T-cell (primary cell): ENCODE data around the gene LRP10. TPM values are rescaled to one million over a fixed set of nuclear protein-coding genes. Genes with fewer than 3 reads are reported as not detected.

ENCODE experiments used
- ATAC-seq, 4 experiments: fragments of 200-7000 bp in 3 of 4; fragments of 150-1000 bp in 1 of 4; cut with Tn5 transposase; replicated peaks in 1 of 4; 1 replicate in 3 of 4; 2 replicates in 1 of 4; pipeline ENCODE4 v1.10.0; 2021; ENCODE audit warnings: moderate library complexity in 3 of 4, mild to moderate bottlenecking in 2 of 4, moderate number of reproducible peaks in 1 of 4
- CTCF ChIA-PET, 2 donors: fragments of 300-600 bp; sonication (Branson Sonifier 250); formaldehyde crosslinking; loops; one replicate each; lab custom pipeline; 2022; ENCODE audit warnings: antibody characterized with exemption in 2 of 2; lab: Charles Lee
- POLR2A ChIA-PET, 2 donors: fragments of 300-600 bp; sonication (Branson Sonifier 250); formaldehyde crosslinking; loops; one replicate each; lab custom pipeline; 2022; ENCODE audit warnings: antibody characterized with exemption in 2 of 2; lab: Charles Lee
- DNase-seq, 35 experiments: peaks; one replicate each; pipeline versions ENCODE4 v3.0.0 to v3.0.0-alpha.2; 2013 to 2023
- H3K27ac ChIP-seq: one replicate; pipeline ENCODE4 v1.5.1; 2013; ENCODE audit warnings: low read length
- H3K27me3 ChIP-seq, 2 experiments: replicated peaks in 1 of 2; 1 replicate in 1 of 2; 2 replicates in 1 of 2; pipeline versions ENCODE4 v1.6.1 to v1.7.0; 2013; ENCODE audit warnings: low read length in 1 of 2, mixed read lengths in 1 of 2; ENCODE audit not compliant: control insufficient read depth in 2 of 2, insufficient read depth in 2 of 2; ENCODE audit errors: extremely low read depth in 1 of 2
- H3K36me3 ChIP-seq, 2 donors: 1 replicate in 1 of 2; 2 replicates in 1 of 2; pipeline versions ENCODE4 v1.6.1 to v1.7.0; 2013; ENCODE audit warnings: low read length in 1 of 2; ENCODE audit not compliant: control insufficient read depth in 2 of 2, insufficient read depth in 1 of 2; ENCODE audit errors: extremely low read depth in 1 of 2
- H3K4me1 ChIP-seq, 2 experiments: 1 replicate in 1 of 2; 2 replicates in 1 of 2; pipeline versions ENCODE4 v1.6.1 to v1.7.0; 2013; ENCODE audit warnings: low read length in 2 of 2, mixed read lengths in 1 of 2; ENCODE audit not compliant: insufficient read depth in 2 of 2, control insufficient read depth in 1 of 2; ENCODE audit errors: extremely low read depth in 1 of 2
- H3K4me3 ChIP-seq, 2 donors: 1 replicate in 1 of 2; 2 replicates in 1 of 2; pipeline versions ENCODE4 v1.5.1 to v1.7.0; 2013; ENCODE audit warnings: mild to moderate bottlenecking in 2 of 2, low read length in 1 of 2, moderate library complexity in 1 of 2; ENCODE audit not compliant: control insufficient read depth in 1 of 2; ENCODE audit errors: extremely low read depth in 1 of 2
- H3K9me3 ChIP-seq: 2 replicates; pipeline ENCODE4 v1.7.0; 2013
- H3K27ac Mint-ChIP-seq, 2 donors: one replicate each; pipeline ENCODE4 v1.8.0; 2020 to 2021; ENCODE audit warnings: mild to moderate bottlenecking in 2 of 2, mixed read lengths in 2 of 2
- H3K27me3 Mint-ChIP-seq, 2 donors: one replicate each; pipeline ENCODE4 v1.8.0; 2021 to 2022; ENCODE audit warnings: mixed read lengths in 2 of 2
- H3K36me3 Mint-ChIP-seq: one replicate; pipeline ENCODE4 v1.8.0; 2021; ENCODE audit warnings: mixed read lengths
- H3K4me1 Mint-ChIP-seq, 3 donors: one replicate each; pipeline ENCODE4 v1.8.0; 2020 to 2022; ENCODE audit warnings: mixed read lengths in 3 of 3, mild to moderate bottlenecking in 1 of 3
- H3K4me3 Mint-ChIP-seq, 3 donors: one replicate each; pipeline ENCODE4 v1.8.0; 2020 to 2022; ENCODE audit warnings: mild to moderate bottlenecking in 3 of 3, mixed read lengths in 3 of 3, moderate library complexity in 3 of 3
- H3K9me3 Mint-ChIP-seq, 3 donors: one replicate each; pipeline ENCODE4 v1.8.0; 2020 to 2022; ENCODE audit warnings: mixed read lengths in 3 of 3
- WGBS: methylation state at CpG from one replicate; pipeline ENCODE4 v1.1.5; 2013; ENCODE audit warnings: missing lambda C conversion rate; ENCODE audit not compliant: insufficient coverage; 5-methylcytosine and 5-hydroxymethylcytosine counted together
- total RNA-seq, 35 experiments: library from RNA in 6 of 35; stranded (reverse) in 6 of 35; fragments of 120-200 nt in 1 of 35; gene quantifications; one replicate each; pipeline versions ENCODE4 v1.2.1 to v1.2.4 and lab custom pipeline; 2013 to 2026

LRP10 gene, protein sequence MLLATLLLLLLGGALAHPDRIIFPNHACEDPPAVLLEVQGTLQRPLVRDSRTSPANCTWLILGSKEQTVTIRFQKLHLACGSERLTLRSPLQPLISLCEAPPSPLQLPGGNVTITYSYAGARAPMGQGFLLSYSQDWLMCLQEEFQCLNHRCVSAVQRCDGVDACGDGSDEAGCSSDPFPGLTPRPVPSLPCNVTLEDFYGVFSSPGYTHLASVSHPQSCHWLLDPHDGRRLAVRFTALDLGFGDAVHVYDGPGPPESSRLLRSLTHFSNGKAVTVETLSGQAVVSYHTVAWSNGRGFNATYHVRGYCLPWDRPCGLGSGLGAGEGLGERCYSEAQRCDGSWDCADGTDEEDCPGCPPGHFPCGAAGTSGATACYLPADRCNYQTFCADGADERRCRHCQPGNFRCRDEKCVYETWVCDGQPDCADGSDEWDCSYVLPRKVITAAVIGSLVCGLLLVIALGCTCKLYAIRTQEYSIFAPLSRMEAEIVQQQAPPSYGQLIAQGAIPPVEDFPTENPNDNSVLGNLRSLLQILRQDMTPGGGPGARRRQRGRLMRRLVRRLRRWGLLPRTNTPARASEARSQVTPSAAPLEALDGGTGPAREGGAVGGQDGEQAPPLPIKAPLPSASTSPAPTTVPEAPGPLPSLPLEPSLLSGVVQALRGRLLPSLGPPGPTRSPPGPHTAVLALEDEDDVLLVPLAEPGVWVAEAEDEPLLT
- total RNA-seq = 100 to 1,000 TPM in 1 of 5 donors, 10 to 100 TPM in 4; 67.0 to 103 (median 89.9) TPM
- total RNA-seq (2013) = 57.5 TPM
- 48.8 to 237 (median 172) reads per million in 29 experiments for total RNA-seq (lab: John Stamatoyannopoulos, UW)

DNA sequence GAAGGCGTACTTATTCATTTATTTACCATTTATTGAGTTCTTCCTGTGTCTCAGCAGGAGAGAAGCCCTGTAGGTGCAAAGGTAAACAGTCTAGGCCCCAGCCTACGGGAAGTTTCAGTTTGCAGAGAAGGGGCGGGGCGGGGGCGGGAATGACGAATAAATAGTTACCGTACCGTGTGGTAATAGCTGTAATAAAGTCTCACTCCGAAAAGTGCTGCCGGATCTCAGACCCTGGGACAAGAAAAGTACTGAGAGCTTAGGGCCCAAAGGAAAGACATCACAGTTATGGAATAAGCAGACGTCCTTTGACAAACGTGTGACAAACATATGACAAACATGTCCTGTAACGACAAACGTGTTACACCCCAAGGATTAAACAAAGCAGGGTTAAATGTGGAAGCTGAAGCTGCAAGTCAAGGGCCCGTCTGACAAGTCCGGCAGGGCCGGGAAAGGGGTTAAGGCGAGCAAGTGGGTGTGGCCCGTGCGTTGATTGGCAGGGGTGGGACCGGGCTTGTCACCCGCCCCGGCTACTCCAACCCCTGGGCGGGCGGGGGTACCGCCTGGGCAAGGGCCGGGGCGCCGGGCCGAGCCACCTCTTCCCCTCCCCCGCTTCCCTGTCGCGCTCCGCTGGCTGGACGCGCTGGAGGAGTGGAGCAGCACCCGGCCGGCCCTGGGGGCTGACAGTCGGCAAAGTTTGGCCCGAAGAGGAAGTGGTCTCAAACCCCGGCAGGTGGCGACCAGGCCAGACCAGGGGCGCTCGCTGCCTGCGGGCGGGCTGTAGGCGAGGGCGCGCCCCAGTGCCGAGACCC is at the start of gene LRP10:
LRP10 (plus strand) TSS at position 517 of the 809 bp plus-strand sequence. CDS start 564 bp downstream, outside the sequence.
- Mint-ChIP-seq H3K27ac (peak within 1 kb of the TSS; percentile 97 to 98), H3K9me3 (no peaks in the 10 kb centered on the region), H3K4me1 (peaks cover 31 to 50% (median 47%) of the 10 kb centered on the region in 3 donors), H3K27me3 (no peaks in the 10 kb centered on the region), H3K36me3 (peaks cover 21% of the 10 kb centered on the region), H3K4me3 (peak within 1 kb of the TSS; percentile 86 to 92 (median 91))
- no peaks in the 10 kb centered on the region for H3K27me3 ChIP-seq
- H3K4me1 ChIP-seq = peaks cover 12 to 55% of the 10 kb centered on the region in 2 experiments
- peak; percentile 48 to 83 (median 61) for DNase-seq
- peak within 1 kb of the TSS; percentile 91 for H3K27ac ChIP-seq
- H3K9me3 ChIP-seq = no peaks in the 10 kb centered on the region
- ChIA-PET POLR2A (interaction anchor here (0.5 to 1.5 kb wide), 7 partner anchors 10 to 163 kb away, joined by 3 to 10 read pairs (median 4); partner anchors contain the start of genes OXA1L (in 1 of the 2) and RBM23 (in 1 of the 2)), CTCF (interaction anchor here (0.5 to 3.5 kb wide), 23 partner anchors 9 to 315 kb away, joined by 3 to 35 read pairs (median 4); partner anchors contain the start of genes ACIN1 (in 1 of the 2), OXA1L (in 1 of the 2), PRMT5 (in 1 of the 2) and RBM23 (in 1 of the 2))
- peaks cover 7 to 31% of the 10 kb centered on the region in 2 donors for H3K36me3 ChIP-seq
- under 1% methylated on average over 48 of the region's 50 CpGs for WGBS
- peak within 1 kb of the TSS; percentile 78 to 80 for H3K4me3 ChIP-seq
- ATAC-seq = peak; percentile 77 to 80 (median 78)

DNA sequence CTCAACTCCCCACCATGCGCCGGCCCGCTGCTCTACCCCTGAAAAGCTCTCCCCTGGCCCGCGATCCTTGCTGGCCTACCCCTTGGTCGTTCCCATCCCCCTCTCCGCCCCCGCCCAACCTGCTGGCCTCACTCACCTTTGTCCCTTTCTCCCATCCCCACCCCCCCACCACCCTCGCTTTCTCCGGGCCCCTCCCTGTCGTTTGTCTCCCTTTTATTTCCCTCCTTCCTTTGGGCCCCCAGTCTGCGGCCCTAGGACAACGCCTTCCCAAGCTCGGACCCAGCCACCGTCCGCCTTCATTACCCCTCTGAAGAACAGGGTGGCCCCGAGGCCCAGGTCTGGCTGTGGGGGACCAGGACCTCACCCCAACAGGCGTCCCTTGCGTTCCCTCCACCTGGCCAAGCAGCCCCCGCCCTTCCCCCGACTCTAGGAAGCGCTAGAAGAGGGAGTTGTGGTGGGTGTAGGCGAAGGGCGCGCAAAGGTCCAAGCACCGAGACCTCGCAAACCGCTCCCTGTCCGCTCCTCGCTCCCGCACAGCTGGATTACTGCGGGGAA is 49.4 kb upstream of the LRP10 start:
- Histone ChIP-seq H3K27me3 (peaks cover 0 to 55% of the 10 kb centered on the region in 2 experiments), H3K27ac (no peak overlapping the region), H3K4me1 (peaks cover 7 to 21% of the 10 kb centered on the region in 2 experiments), H3K9me3 (no peaks in the 10 kb centered on the region), H3K4me3 (peak overlapping the region in 1 of 2 donors; percentile 24), H3K36me3 (no peaks in the 10 kb centered on the region)
- Mint-ChIP-seq H3K9me3 (no peaks in the 10 kb centered on the region), H3K4me1 (peaks cover 15 to 22% (median 17%) of the 10 kb centered on the region in 3 donors), H3K27me3 (peaks cover 6 to 13% of the 10 kb centered on the region in 2 donors), H3K4me3 (peak overlapping the region in 2 of 3 donors; percentile 21 to 50), H3K36me3 (no peaks in the 10 kb centered on the region), H3K27ac (no peak overlapping the region)
- DNase-seq = no peak
- CTCF ChIA-PET = interaction anchor here (0.6 to 3.4 kb wide), 20 partner anchors 28 to 973 kb away, joined by 3 to 46 read pairs (median 6); no protein-coding TSS in a partner anchor
- 64% methylated on average over 12 of the region's 32 CpGs for WGBS
- POLR2A ChIA-PET = no interaction called here
- no peak for ATAC-seq

DNA sequence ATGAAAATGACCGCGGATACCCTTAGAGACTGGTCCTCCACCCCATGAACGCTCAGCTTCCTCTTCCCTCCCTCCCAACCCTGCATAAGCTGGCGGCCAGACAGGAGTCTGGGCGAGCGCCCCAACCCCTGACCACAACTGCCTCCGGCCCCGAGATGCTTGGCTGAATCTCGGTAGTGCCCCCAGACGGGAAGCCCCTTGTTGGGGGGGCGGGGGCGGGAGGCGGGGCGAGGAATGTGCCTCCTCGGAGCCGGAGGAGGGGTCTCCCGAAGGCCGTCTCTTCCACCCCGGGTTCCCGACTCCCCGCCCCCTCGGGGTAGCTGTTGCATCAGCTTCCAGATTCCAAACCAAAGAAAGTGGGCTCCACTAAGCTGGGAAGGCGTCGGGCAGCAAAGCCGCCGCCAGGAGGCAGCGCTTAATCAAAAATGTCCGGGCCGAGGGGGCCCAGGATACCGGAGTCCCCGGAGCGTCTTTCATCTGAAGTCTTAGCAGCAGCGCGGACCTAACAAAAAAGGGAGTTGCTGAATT is 48.9 kb upstream of the LRP10 start:
- CTCF ChIA-PET = interaction anchor here (0.6 to 3.4 kb wide), 26 partner anchors 17 to 974 kb away, joined by 3 to 46 read pairs (median 6); partner anchors contain the start of gene OXA1L (in 1 of the 2)
- peak overlapping the region; percentile 41 to 54 (median 50) for H3K4me3 Mint-ChIP-seq
- no peaks in the 10 kb centered on the region for H3K36me3 Mint-ChIP-seq
- no peaks in the 10 kb centered on the region for H3K9me3 ChIP-seq
- peaks cover 0 to 55% of the 10 kb centered on the region in 2 experiments for H3K27me3 ChIP-seq
- peaks cover 6 to 13% of the 10 kb centered on the region in 2 donors for H3K27me3 Mint-ChIP-seq
- ATAC-seq = peak; percentile 89 to 93 (median 91)
- H3K9me3 Mint-ChIP-seq = no peaks in the 10 kb centered on the region
- peak in 34 of 35 experiments; percentile 29 to 83 (median 59) for DNase-seq
- H3K27ac ChIP-seq = no peak overlapping the region
- WGBS = 1% methylated on average over 22 of the region's 34 CpGs
- POLR2A ChIA-PET = interaction anchor here in 1 of 2 donors (0.9 kb wide), 1 partner anchor 134 kb away, joined by 4 read pairs; the partner anchor contains the start of gene HAUS4
- H3K27ac Mint-ChIP-seq = no peak overlapping the region
- peaks cover 15 to 22% (median 17%) of the 10 kb centered on the region in 3 donors for H3K4me1 Mint-ChIP-seq
- peak overlapping the region; percentile 24 to 25 for H3K4me3 ChIP-seq
- peaks cover 7 to 21% of the 10 kb centered on the region in 2 experiments for H3K4me1 ChIP-seq
- no peaks in the 10 kb centered on the region for H3K36me3 ChIP-seq

DNA sequence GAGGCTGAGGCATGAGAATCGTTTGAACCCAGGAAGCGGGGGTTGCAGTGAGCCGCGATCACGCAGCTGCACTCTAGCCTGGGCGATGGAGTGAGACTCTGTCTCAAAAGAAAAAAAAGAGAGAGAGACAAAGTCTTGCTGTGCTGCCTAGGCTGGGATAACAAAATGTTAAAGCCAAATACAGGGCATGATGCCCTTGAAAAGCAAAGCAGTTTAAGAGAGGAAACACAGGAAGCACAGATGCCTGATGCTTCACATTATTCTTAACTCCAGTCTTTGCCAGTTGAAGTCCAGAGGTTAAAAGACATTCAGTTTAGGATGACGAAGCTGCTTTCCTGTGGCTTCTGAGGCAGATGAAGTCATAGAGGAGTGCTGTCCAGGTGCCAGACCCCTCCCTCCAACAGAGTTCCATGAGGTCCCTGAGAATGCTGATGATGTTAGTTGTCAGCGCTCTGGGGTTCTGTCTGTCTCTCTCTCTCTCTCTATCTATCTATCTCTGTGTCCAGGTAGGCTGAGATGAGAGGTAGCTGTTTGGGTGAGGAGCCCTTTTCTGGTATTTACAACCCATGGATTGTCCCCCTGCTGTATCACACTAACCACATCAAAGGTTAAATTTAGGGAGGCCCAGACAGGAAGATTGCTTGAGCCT is 46.7 kb upstream of the LRP10 start:
- Mint-ChIP-seq H3K4me1 (peaks cover 23 to 28% (median 23%) of the 10 kb centered on the region in 3 donors), H3K4me3 (peak overlapping the region in 1 of 3 donors; percentile 23), H3K27ac (no peak overlapping the region), H3K36me3 (no peaks in the 10 kb centered on the region), H3K9me3 (peaks cover 0 to 3% (median 0%) of the 10 kb centered on the region in 3 donors), H3K27me3 (peaks cover 6 to 8% of the 10 kb centered on the region in 2 donors)
- peaks cover 7 to 27% of the 10 kb centered on the region in 2 experiments for H3K4me1 ChIP-seq
- ATAC-seq (no peak), DNase-seq (no peak)
- H3K27me3 ChIP-seq = peaks cover 0 to 49% of the 10 kb centered on the region in 2 experiments
- H3K36me3 ChIP-seq = no peaks in the 10 kb centered on the region
- H3K9me3 ChIP-seq = no peaks in the 10 kb centered on the region
- 15% methylated on average over 6 of the region's 8 CpGs for WGBS
- no peak overlapping the region for H3K27ac ChIP-seq
- ChIA-PET CTCF (interaction anchor here (0.5 to 3.4 kb wide), 7 partner anchors 24 to 77 kb away, joined by 3 to 46 read pairs (median 6); no protein-coding TSS in a partner anchor), POLR2A (interaction anchor here (0.6 to 1.0 kb wide), 3 partner anchors 8 to 158 kb away, joined by 3 to 10 read pairs (median 5); no protein-coding TSS in a partner anchor)
- no peak overlapping the region for H3K4me3 ChIP-seq
